Measurements from ENCODE around the gene MAG. TPM values are rescaled to one million over a fixed set of nuclear protein-coding genes. Genes with fewer than 3 reads are reported as not detected.
A peak's percentile ranks its signal among the peaks of the same experiment; 100 is the strongest.

MAG gene
- total and polyA plus RNA-seq, 9 of the 15 experiments (the other 6 are each of a cell fraction or from before 2014, with no cell fraction given) = 0.11 to 10.0 (median 1.6) TPM

DNA sequence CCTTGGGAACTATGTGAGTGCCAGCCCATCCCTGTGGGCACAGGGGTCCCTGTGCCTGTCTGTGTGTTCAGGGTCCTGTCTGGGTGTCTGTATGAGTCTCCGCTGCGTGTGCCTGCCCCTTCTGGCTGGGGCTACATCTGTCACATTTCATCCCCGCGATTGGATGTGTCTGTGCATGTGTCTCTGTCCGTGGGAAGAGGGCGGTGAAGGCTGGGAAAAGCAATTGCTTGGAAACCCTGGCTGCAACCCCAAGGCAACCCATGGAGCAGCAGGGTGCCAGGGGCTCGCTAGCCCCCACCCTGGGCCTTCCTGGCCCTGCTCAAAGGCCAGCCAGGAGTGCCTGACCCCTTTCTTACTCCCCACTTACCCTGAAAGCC, 1.4 kb downstream of the MAG start (continued):
- TF ChIP-seq CHD2 (IDR thresholded peaks at IDR 0.05; ENCODE audit: low read depth, low read length) (no peak), HDGF (IDR thresholded peaks at IDR 0.05) (no peak), CTBP1 (IDR thresholded peaks at IDR 0.05; ENCODE audit: borderline replicate concordance) (no peak), RBM17 (IDR thresholded peaks at IDR 0.05; ENCODE audit: borderline replicate concordance, low read depth, low read length) (no peak), HNRNPUL1 (IDR thresholded peaks at IDR 0.05; ENCODE audit: low read length) (no peak), NFATC3 (IDR thresholded peaks at IDR 0.05) (no peak)
- TF ChIP-seq, protein P1, sequence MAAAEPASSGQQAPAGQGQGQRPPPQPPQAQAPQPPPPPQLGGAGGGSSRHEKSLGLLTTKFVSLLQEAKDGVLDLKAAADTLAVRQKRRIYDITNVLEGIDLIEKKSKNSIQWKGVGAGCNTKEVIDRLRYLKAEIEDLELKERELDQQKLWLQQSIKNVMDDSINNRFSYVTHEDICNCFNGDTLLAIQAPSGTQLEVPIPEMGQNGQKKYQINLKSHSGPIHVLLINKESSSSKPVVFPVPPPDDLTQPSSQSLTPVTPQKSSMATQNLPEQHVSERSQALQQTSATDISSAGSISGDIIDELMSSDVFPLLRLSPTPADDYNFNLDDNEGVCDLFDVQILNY (CRISPR knock-in tag; IDR thresholded peaks at IDR 0.05) = no peak

DNA sequence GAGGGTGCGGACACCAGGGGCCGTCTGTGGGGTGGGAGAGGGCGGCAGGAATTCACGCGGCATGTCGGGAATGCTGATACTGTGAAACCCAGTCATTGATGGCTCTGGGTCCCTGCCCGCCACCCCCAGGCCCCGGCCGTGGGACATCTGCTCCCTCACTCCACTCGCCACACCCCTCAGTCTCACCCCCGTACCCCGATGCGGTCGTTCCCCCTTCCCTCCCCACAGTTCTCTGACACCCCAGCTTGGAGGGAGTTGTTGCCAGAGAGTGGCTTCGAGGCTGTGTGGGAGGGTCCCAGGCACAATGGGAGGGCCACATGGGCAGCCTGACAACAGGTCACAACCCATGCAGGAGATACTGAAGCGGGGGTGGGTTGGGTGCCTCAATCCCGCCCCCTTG, 1.8 kb downstream of the MAG start:
- Histone ChIP-seq H3K27me3 (ENCODE audit: control insufficient read depth in 2 of 2, insufficient read depth in 2 of 2, low read length in 2 of 2) (peaks cover 2 to 12% of the 10 kb centered on the region in 2 experiments; a peak in 3 of 5 replicates), H3K4me1 (replicated peaks in 1 of 2; ENCODE audit: control insufficient read depth in 2 of 2, insufficient read depth in 2 of 2, low read length in 2 of 2) (peaks cover 32 to 66% of the 10 kb centered on the region in 2 experiments; a peak in 4 of 5 replicates), H4K20me1 (replicated peaks; ENCODE audit: control insufficient read depth, insufficient read depth, low read length) (no peaks in the 10 kb centered on the region), H3K4me2 (ENCODE audit: insufficient read depth, low read length) (0 out of 2 replicates have a peak overlapping the region, but pooled peaks have one; percentile 12), H3K9me1 (ENCODE audit: control insufficient read depth, insufficient read depth, low read length) (peaks cover 6% of the 10 kb centered on the region), H3K79me2 (ENCODE audit: control insufficient read depth, insufficient read depth, low read length) (no peaks in the 10 kb centered on the region), H3K27ac (ENCODE audit: extremely low read depth, low read depth, low read length) (no peak overlapping the region), H3K4me3 (no peak overlapping the region), H2AFZ (ENCODE audit: low read depth, low read length) (no peak overlapping the region), H3K9me3 (replicated peaks; ENCODE audit: control insufficient read depth, insufficient read depth, low read depth, low read length) (no peaks in the 10 kb centered on the region), H3K9ac (ENCODE audit: insufficient read depth in 1 of 2, low read depth in 2 of 2, low read length in 2 of 2) (peak overlapping the region in 1 of 2 experiments; percentile 73; a peak in 1 of 4 replicates), H3K36me3 (ENCODE audit: control insufficient read depth, insufficient read depth, low read length) (no peaks in the 10 kb centered on the region)
- FAIRE-seq = no peak
- ATAC-seq = no peak
- no TSS peak for BruUV-seq (replicated peaks)
- intact Hi-C loops (cut with micrococcal nuclease) = no loop called here
- WGBS (ENCODE audit: insufficient coverage, low coverage, missing lambda C conversion rate) = 15% methylated on average over 17 of the region's 17 CpGs
- CTCF ChIA-PET (ENCODE audit: low intra/inter-chr PET ratio) = no interaction called here
- POLR2A ChIA-PET = interaction anchor here (0.6 to 1.5 kb wide), 3 partner anchors 11 to 320 kb away, joined by 3 to 4 read pairs (median 3); partner anchors contain the start of gene HAMP
- peak in 2 of 4 experiments; percentile 40 to 41 for DNase-seq (ENCODE audit: extremely low read depth in 1 of 4, low spot score in 3 of 4)
- in situ Hi-C loops (cut with MboI) = no loop called here
- TF ChIP-seq HNRNPK (IDR thresholded peaks at IDR 0.05; ENCODE audit: low read depth, low read length, poor library complexity, severe bottlenecking) = no peak
- TF ChIP-seq, protein P2, sequence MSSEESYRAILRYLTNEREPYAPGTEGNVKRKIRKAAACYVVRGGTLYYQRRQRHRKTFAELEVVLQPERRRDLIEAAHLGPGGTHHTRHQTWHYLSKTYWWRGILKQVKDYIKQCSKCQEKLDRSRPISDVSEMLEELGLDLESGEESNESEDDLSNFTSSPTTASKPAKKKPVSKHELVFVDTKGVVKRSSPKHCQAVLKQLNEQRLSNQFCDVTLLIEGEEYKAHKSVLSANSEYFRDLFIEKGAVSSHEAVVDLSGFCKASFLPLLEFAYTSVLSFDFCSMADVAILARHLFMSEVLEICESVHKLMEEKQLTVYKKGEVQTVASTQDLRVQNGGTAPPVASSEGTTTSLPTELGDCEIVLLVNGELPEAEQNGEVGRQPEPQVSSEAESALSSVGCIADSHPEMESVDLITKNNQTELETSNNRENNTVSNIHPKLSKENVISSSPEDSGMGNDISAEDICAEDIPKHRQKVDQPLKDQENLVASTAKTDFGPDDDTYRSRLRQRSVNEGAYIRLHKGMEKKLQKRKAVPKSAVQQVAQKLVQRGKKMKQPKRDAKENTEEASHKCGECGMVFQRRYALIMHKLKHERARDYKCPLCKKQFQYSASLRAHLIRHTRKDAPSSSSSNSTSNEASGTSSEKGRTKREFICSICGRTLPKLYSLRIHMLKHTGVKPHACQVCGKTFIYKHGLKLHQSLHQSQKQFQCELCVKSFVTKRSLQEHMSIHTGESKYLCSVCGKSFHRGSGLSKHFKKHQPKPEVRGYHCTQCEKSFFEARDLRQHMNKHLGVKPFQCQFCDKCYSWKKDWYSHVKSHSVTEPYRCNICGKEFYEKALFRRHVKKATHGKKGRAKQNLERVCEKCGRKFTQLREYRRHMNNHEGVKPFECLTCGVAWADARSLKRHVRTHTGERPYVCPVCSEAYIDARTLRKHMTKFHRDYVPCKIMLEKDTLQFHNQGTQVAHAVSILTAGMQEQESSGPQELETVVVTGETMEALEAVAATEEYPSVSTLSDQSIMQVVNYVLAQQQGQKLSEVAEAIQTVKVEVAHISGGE (CRISPR knock-in tag; IDR thresholded peaks at IDR 0.05) = no peak
- no peak for TF ChIP-seq ZNF780A (CRISPR knock-in tag; IDR thresholded peaks at IDR 0.05)
- no peak for TF ChIP-seq THRAP3 (IDR thresholded peaks at IDR 0.05; ENCODE audit: borderline replicate concordance)
- no peak for TF ChIP-seq NFRKB (IDR thresholded peaks at IDR 0.05; ENCODE audit: low read depth)
- peak; percentile 31 for TF ChIP-seq EGR1 (conservative IDR thresholded peaks at IDR 0.05)
- no peak for TF ChIP-seq RBM15 (IDR thresholded peaks at IDR 0.05; ENCODE audit: insufficient read depth, low read length)
- TF ChIP-seq, protein P3, sequence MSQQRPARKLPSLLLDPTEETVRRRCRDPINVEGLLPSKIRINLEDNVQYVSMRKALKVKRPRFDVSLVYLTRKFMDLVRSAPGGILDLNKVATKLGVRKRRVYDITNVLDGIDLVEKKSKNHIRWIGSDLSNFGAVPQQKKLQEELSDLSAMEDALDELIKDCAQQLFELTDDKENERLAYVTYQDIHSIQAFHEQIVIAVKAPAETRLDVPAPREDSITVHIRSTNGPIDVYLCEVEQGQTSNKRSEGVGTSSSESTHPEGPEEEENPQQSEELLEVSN (IDR thresholded peaks at IDR 0.05; ENCODE audit: borderline replicate concordance in 1 of 2, extremely low read depth in 1 of 2, insufficient read depth in 1 of 2, insufficient read length in 1 of 2, low read depth in 1 of 2, low read length in 1 of 2, poor library complexity in 1 of 2, severe bottlenecking in 1 of 2) = peak in 1 of 2 experiments; percentile 63
- TF ChIP-seq RBM22 (IDR thresholded peaks at IDR 0.05; ENCODE audit: low read depth, low read length, poor library complexity, severe bottlenecking) = no peak

Measured in K562 (cell line).